GM18498 (cell line): ENCODE results near the gene NPS.

Source experiments
- ATAC-seq: cut with Tn5 transposase; IDR thresholded peaks from one replicate; pipeline ENCODE4 v1.9.1; 2021; ENCODE audit warnings: mild to moderate bottlenecking, moderate library complexity; ENCODE audit not compliant: unreplicated experiment

The NPS gene

DNA sequence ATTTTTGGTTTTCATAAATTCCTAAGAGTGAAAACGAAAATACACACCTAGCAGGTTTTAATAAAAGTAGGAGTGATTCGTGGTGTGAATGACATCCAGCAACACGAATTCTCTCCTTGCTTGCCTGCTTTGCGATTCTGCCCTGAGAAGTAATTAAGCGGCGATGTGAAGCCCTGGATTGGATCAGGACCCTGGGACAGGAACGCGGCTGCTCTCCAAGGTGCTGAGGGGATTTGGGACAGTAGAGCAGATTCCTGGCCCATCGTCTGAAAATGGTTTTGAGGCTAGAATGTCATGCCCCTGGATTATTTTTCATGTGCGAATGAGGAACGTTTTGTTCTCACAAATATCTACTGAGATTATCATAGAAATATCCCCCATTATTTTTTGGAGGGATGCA lies 7.8 kb downstream of the NPS start:
- ATAC-seq, result no peak

DNA sequence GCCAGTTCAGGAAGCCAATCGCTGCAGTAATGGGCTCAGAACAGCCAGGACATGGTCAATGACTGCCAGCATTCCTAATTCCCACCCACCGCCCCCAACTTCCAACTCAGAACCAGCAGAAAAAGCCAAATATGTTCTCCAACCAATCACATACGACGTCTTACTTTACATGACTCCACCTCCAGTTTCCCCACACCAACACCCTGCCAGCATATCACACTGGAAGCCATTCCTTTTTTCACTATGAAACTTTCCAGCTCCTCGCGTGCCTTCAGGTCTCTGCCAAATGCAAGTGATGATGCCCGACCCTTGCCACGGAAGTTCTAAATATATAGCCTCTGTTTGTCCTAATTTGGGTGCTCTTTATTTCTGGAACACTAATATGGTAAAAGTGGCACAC lies 12.5 kb downstream of the NPS start:
- no peak for ATAC-seq

DNA sequence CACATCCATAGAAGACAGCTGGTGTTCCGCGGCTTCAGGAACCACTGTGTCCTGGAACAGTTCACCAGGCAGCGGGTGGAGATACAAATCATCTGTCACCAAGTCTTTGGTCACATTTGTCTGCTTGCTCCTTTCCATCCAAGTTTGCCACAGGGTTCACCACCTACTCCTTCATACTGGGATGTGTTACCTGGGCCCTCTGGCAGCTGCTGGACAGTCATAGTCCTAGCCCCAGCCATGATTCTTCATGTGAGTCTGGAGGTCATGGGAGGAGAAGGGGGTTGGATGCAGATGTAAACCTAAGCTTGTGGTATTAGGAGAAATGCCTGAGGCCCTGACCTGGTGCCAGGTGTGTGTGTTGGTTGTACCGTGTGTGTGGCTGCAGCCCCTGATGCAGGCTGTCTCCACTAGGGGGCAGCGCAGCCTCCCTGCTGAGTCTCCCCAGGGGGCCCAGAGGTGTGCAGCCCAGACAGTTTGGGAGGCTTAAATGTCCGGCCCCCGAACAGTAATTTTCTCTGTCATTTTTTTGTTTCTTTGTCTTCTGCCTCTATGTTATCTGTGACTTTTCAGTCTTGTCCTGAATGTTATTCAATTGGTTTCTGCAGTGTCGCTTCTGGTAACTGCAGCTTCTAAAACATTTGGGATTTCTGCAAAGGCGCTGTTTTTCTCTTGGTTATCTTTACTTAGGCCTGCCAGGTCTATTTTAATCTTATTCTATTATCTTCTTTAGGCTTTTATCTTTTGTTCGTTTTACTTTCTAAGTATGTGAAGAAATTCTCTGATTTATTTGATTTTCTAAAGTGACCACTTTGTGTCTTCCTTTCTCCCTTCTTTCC lies 14.8 kb downstream of the NPS start:
- ATAC-seq, result peak; percentile 72

DNA sequence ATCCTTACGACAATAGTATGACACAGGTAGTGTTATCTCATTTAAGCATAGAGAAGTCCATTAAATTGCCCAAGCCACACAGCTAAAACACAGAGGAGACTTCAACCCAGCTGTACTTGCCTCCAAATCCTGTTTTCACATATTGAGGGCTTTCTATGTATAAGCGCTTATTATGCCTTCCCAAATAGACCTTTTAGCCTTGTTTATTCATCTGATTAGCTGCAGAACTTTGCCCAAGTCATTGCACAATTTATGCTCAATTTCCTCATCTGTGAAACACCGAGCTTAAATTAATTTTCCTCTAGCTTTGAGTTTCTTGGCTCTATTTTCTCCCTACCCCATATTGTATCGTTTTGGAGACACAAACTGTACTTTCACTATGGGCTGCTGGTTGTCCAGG lies 15.5 kb downstream of the NPS start:
- ATAC-seq, result no peak

DNA sequence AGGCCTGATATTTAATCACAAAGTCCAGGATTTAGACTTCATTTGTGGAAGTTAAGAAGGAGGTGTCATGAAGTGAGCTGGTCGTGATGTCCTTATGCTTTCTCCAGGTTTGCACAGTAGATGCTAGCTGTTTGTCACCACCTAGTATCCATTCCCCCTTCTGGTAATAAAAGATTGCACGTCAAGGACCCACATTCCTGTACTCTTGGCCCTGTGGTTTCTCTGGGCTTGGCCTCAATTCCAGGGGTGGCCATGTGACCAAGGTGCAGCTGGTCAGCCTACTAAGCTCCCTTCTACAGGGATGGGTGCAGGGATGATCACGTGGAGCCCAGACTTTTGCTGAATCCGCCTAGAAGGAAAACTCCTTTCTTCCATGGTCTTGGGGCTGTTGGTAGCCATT lies 16.5 kb downstream of the NPS start:
- ATAC-seq, result no peak

DNA sequence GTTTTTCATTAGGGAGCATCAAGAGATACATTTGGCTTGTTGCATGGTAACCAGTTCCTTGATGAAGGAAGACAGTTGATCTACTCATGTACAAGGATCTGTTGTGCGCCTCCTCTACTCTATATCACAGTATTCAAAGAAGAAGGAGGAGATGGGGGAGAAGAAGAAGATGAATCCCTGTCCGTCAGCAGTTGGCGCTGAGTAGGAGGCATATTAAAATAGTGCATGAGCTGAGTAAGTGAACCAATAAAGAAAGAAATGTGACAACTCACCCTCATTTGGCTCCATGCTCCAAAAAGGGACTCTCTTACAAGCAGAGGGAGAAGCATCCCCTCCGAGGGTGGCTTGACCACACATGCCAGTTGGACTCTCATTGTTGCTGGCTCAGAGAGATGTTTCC lies 20.1 kb downstream of the NPS start:
- no peak for ATAC-seq

DNA sequence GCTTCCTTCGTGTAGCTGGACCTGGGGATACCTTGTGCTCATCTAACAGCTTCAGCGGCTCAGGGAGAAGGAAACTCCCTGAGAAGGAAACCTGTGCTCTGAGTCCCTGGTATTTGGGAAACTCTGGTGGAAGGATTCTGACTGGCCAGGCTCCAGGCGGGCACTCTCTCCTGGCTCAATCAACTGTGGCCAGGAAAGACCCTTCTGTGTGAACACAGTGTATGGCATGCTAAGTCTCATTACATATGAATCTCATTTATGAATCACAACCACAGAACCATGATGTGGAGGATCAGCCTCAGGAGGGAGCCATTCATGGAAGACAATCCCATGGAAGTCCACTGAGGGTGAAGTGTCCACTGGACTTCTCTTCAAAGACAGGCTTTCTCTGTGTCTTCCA lies 20.9 kb downstream of the NPS start:
- no peak for ATAC-seq

DNA sequence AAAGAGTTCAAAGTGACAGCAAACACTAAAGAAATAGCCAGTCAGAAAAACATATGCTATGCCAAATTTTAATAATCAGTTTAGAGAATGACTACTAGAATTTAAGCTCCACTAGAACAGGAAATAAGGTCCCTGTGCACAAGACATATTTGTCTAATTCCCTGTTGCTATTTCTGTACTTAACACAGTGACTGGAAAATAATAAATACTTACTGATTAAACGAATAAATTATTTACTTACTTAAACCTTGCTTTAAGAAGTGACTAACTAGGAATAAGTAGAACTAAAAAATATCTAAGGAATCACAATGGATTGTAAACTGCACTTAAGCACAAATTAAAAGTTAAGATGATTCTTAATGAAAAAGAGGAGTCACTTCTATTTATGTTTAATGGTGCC lies 22.3 kb downstream of the NPS start:
- ATAC-seq, result no peak

DNA sequence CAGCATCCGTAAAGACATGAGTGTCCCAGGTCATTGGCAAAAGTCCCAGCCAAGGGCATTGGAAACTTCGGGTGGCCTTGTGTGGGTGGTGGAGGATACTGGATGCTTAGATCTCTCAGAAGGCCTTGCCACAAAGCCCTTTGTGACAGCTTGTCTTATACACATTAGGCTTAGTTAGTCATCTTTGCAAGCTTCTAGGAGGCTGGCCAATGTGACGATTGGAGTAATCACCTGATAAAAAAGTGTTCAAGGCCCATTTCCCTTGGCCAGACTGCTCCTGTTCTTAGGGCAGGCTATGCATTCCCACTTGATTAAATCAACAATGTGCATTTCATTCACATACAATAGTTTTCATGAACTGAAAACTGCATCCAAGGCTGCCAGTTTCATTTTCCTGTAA lies 26.9 kb downstream of the NPS start:
- ATAC-seq, result no peak

DNA sequence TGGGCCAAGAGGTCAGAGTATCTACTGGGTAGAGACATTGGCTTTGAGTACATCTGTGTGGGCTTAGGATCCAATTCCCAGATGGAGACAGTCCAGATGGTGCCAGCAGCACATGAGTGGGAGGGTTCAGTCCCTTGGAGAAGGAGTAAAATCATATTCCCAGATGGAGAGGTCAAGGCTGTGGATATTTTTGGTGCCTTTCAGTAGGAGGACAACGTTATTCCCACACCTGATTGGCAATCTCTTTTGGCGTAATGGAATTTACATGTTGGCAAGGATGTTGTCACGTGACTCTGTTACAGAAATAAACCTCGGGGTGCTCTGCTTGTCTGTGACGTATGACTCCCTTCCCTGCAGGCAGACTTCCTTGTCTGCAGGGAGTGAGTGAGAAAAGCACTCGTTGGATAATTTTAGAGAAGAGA lies 27.6 kb downstream of the NPS start:
- no peak for ATAC-seq

DNA sequence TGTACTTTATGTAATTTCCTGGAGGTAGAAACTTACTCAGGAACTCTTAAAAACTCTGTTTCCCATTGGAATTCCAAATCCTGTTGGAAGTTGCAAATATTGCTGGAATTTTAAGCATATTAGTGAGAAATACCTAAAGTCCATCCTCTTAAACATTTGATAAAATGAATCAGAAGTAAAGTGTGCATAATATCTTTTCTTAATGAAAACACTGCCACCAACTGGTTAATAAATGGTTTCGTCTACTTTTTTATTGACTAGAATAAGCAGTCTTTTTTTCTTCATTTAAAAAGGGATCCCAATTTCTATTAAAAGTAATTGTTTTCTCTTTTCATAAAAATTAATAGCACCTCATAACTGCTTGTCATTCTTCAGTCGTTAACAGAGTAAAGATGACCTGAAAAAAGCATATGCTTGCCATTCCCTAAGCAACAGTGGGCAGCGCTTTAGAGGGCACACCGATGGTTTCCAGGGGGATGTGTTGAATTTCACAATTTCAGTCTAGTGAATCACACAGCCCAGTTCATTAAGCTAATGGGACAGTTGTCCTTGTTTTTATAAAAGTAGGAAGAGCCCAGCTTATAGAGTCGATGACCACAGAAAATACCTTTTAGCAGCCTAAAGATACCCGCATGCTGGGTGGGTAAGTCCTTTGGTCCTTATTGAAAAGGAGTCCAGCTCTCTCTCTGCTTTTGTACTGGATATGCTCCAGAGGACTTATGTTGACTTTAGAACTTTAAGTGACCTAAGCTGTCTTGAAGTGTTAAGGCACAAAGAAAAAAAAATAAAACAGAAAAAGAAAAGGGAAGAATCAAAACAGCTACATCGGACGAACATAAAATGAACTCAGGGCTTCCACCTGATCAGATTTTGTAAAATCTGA lies 28.5 kb downstream of the NPS start:
- no peak for ATAC-seq

DNA sequence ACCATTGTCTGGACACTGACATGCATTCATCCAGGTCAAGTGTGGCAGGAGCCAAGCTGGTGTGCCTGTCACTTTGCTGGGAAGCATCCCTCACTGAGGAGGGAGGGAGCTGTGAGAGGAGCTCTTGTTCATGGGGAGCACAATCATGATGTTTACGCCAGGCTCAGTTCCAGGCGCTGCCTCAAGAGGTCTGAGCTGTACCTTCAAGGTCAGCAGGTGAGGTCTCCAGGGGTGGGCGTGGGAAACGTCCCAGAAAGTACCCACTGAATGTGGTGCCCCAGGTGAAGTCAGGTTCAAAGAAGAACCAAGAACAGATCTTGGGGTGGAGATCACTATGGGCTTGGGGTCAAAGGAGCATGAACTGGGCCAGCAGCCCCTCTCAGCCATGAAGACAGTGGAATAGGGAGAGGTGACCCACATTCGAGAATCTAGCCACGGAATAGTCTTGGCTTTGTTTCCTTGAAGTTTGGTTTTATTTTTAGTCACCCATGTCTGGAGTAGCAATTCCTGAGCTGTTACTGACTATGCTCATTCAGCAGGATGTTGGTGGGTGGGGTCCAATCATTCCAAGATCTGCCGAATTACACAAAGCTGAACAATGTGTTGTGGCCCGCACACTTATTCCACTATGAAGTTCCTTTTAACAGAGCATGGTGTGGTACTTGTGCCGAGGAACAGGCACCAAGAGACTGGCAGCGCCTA lies 29.3 kb downstream of the NPS start:
- no peak for ATAC-seq

DNA sequence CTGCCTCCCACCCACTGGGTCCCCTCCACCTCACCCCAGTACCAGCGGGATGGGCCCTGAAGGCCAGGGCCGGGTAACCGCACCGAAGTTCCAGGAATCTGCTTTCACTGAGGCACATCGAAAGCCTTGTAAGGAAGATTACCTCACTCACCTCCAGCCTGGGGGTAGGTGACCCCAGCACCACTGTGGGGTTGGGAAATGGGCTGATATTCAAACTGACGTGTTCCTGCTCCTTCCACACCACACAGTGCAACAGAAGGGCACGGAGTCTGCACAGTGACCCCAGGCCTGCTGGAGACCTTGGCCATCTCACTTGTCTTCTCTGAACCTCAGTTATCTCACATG lies 29.8 kb downstream of the NPS start:
- ATAC-seq, result no peak

DNA sequence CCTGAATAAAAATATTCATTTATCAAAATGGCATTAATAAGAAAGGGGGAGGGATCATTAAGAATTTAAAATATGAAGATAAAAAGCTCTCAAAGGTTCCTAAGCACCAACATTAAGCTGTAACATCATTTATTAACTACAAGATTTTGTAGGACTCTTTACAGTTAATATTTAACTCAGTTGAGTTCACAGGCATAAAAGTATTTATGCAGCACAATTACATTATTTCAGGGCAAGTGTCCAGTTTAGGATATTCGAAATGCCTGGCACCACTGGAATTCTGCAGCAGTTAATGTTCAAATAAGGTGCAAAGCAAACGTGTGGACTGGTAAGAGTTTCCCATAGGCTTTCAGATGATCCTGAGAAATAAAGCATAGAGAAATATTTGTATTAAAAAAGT lies 30.5 kb downstream of the NPS start:
- no peak for ATAC-seq

DNA sequence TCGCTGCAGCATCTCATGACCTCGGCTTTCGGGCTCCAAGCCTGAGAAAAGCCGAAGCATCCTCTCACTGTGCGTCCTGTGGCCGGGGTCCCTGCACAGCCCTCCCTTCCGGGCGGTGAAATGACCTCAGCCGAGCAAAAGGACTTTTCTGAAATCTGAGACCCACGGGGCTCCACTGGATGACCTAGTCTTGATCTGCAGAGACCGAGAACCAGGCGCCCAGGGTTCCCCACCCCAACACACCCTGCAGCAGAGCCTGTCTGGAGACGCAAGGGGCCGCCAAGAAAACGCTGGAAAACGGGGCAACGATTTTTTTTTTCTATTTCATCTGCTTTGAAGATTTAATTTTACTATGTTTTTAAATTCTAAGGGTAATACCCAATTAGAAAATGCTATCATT lies 31.7 kb downstream of the NPS start:
- no peak for ATAC-seq

DNA sequence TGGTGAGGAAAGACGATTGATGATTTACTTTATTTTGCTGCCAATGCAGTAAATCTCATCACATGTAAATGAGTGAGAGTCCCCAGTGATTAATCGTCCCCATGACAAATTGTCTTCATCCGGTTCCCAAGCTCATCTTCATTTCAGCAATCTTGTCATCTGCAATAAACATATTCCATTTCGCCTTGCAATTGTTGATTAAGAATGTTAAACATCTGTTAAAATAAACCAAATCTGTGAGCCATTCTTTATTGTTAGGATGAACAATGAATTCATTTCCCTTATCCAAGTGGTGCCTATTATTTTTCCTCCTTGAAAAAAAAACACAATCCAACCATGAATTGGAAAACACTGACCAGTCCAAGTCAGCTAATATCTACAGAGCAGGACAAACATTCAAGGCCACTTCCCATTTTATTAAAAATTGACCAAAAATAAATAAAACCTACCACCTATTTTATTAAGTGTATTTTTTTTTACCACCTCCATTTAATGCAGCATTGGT lies 36.5 kb downstream of the NPS start:
- ATAC-seq, result no peak

DNA sequence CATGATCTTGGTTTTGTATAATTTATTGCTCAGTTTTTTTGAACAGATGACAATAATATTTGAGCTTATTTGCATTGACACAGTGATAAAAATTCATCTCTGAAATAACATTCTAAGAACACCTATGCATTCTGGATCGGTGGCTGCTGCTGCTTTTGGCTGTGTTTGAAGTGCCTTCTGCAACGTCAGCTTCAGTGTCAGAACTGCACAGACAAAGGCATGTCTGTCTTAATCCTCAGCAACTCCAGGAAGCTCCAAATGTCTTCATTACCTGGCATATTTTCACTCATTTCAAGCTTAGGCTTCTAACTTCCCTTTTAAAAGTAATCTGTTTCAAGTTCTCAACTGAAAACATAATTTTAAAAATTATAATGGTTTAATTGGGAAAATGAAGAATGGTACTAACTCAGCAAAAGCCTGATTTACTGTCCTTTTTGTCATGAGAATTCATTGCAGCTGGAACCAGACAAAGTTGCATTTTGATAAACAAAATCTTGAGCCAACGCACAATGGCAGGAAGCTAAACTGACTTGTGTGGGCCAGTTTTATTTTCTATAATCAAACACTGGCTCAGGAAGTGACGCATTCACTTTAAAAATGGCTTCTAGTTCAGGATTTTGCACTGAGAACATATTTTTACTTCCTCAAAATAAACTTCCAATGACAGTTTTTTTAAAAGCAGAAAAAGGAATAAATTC lies 38.7 kb downstream of the NPS start:
- ATAC-seq, result no peak

DNA sequence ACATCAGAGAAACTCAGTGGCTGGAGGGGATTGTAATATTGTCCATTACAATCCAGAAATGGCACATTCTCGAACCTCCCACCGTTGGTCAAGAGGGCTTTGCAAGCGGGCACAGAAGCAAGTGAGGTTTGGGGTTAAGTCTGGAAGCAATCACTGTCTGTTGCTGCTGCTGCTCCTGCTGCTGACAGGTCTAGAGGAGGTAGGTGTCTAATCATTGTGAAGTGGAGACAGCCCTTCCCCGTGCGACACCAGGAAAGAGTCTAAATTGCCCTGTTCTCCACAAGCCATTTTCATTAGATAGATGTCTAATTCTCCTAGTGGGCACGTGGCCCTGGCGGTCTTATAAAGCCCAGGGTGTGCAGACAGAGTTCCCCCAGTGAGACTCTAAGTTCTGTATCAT lies 43.5 kb downstream of the NPS start:
- no peak for ATAC-seq

DNA sequence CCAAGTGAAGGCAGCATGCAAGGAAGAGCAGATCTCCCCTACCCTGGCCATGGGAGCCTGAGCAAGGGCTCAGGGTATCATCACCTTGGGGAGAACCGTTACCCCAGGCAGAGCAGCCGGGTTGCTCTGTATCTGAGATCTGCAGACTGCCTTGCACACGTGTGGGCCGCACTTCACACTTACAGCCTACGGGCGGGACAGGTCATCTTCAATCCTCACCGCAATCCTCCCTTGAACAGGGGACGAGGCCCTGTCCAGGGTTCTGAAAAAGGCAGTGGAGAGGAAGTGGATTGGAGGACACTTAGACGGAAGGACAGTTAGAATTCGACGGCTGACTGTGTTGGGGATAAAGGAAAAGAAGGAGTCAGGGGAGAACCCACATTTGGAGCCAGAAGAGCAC lies 51.4 kb downstream of the NPS start:
- ATAC-seq, result no peak
